NCI-H2081 (cell line): ENCODE measurements around the gene ZFHX2.
"Not testable (repeated sequence)": the region's sequence is repeated elsewhere in the genome, so short reads cannot be mapped to it uniquely, and the experiment has no call there.

ENCODE experiments used
- DNase-seq, 2 experiments: peaks; one replicate each; lab custom pipeline; 2025; lab: John Stamatoyannopoulos, UW

The ZFHX2 gene

GRCh38 chr14:23551266-23552028, at the start of gene ZFHX2:
TSS of gene ZFHX2 (minus strand) at chr14:23551765. CDS start at chr14:23535325, 16,440 bp downstream.
- peak; percentile 83 to 89 for DNase-seq

GRCh38 chr14:23600806-23601205, 49.2 kb upstream of the ZFHX2 start:
- DNase-seq = no peak

- DNase-seq = no peak
These were observed 48.8 kb upstream of the ZFHX2 start for GRCh38 chr14:23600322-23600707.

GRCh38 chr14:23594191-23594590, 42.6 kb upstream of the ZFHX2 start:
- DNase-seq = not testable (repeated sequence)

GRCh38 chr14:23590198-23590597, 38.6 kb upstream of the ZFHX2 start:
- DNase-seq = no peak

- no peak for DNase-seq
These were observed 38.0 kb upstream of the ZFHX2 start for GRCh38 chr14:23589606-23590005.

GRCh38 chr14:23588884-23589598, 37.5 kb upstream of the ZFHX2 start:
- DNase-seq = peak; percentile 81 to 86

GRCh38 chr14:23584527-23585203, 33.1 kb upstream of the ZFHX2 start:
- DNase-seq = not testable (repeated sequence)

GRCh38 chr14:23583761-23584526, 32.4 kb upstream of the ZFHX2 start:
- DNase-seq = not testable (repeated sequence)

GRCh38 chr14:23582906-23583760, 31.6 kb upstream of the ZFHX2 start:
- DNase-seq = no peak

- no peak for DNase-seq
These were observed 29.4 kb upstream of the ZFHX2 start for GRCh38 chr14:23580948-23581281.

- no peak for DNase-seq
These were observed 28.8 kb upstream of the ZFHX2 start for GRCh38 chr14:23580152-23580926.

- no peak for DNase-seq
These were observed 28.2 kb upstream of the ZFHX2 start for GRCh38 chr14:23579739-23580138.

GRCh38 chr14:23579311-23579630, 27.7 kb upstream of the ZFHX2 start:
- DNase-seq = no peak

GRCh38 chr14:23578560-23579310, 27.2 kb upstream of the ZFHX2 start, which contains the start of gene JPH4:
TSS of gene JPH4 (minus strand) at chr14:23578790. CDS start at chr14:23577453, 1,337 bp downstream.
- DNase-seq = peak; percentile 8 to 46

- no peak for DNase-seq
These were observed 26.3 kb upstream of the ZFHX2 start for GRCh38 chr14:23577710-23578392.

- no peak for DNase-seq
These were observed 25.6 kb upstream of the ZFHX2 start for GRCh38 chr14:23577004-23577681.

GRCh38 chr14:23573384-23574015, 21.9 kb upstream of the ZFHX2 start:
- peak in 1 of 2 experiments; percentile 67 for DNase-seq
